K562 (cell line): ENCODE data around the gene PHKB. TPM values are rescaled to one million over a fixed set of nuclear protein-coding genes. Genes with fewer than 3 reads are reported as not detected.

Experiments
- ATAC-seq: fragments of 200-7000 bp; cut with Tn5 transposase; 3 replicates; pipeline ENCODE4 v1.9.1; 2020; ENCODE audit warnings: moderate library complexity
- BruUV-seq: library from RNA; stranded (reverse); fragments of 400-500 nt; replicated peaks from 2 replicates; lab custom pipeline; 2021; lab: Mats Ljungman, UMichigan
- CTCF ChIA-PET: fragments of 300-600 bp; formaldehyde crosslinking; extraction: SDS; loops from one replicate; lab custom pipeline; 2021; ENCODE audit warnings: low intra/inter-chr PET ratio; lab: Yijun Ruan, JAX
- POLR2A ChIA-PET: fragments of 300-600, 350-650 bp; sonication (Branson Sonifier 250); formaldehyde crosslinking; extraction: SDS; loops from one replicate; lab custom pipeline; 2021; ENCODE audit warnings: antibody characterized with exemption, inconsistent platforms; lab: Yijun Ruan, JAX
- DNase-seq, 4 experiments: peaks; one replicate each; pipeline versions ENCODE4 v3.0.0 to v3.0.0-alpha.2; 2011 to 2018; ENCODE audit warnings: low spot score in 3 of 4, mixed read lengths in 3 of 4; ENCODE audit errors: extremely low read depth in 1 of 4
- FAIRE-seq: peaks from 2 replicates; lab custom pipeline; 2011; peaks lifted over from hg19 to GRCh38; lab: Jason Lieb, UNC
- H2AFZ ChIP-seq: 2 replicates; pipeline ENCODE4 v1.6.0; 2011; ENCODE audit warnings: low read depth, low read length, control low read depth, inconsistent platforms
- H3K27ac ChIP-seq: fragments of 200-600 bp; 3 replicates; pipeline ENCODE4 v1.8.0; 2011; ENCODE audit warnings: low read depth, mild to moderate bottlenecking, control low read depth, inconsistent platforms, low read length, moderate library complexity, mixed read lengths; ENCODE audit errors: extremely low read depth
- H3K27me3 ChIP-seq, 2 experiments: fragments of 300-600 bp in 1 of 2; 2 replicates in 1 of 2; 3 replicates in 1 of 2; pipeline versions ENCODE4 v1.6.0 to v1.8.0; 2011; ENCODE audit warnings: inconsistent platforms in 2 of 2, low read length in 2 of 2, mild to moderate bottlenecking in 1 of 2, mixed read lengths in 1 of 2, moderate library complexity in 1 of 2; ENCODE audit not compliant: control insufficient read depth in 2 of 2, insufficient read depth in 2 of 2
- H3K36me3 ChIP-seq: fragments of 300-600 bp; 3 replicates; pipeline ENCODE4 v1.8.0; 2011; ENCODE audit warnings: mild to moderate bottlenecking, low read length, inconsistent platforms; ENCODE audit not compliant: control insufficient read depth, insufficient read depth
- H3K4me1 ChIP-seq, 2 experiments: fragments of 200-600 bp in 1 of 2; replicated peaks in 1 of 2; 2 replicates in 1 of 2; 3 replicates in 1 of 2; pipeline versions ENCODE4 v1.5.1 to v1.8.0; 2011; ENCODE audit warnings: inconsistent platforms in 2 of 2, low read length in 2 of 2, mild to moderate bottlenecking in 1 of 2, mixed read lengths in 1 of 2, moderate library complexity in 1 of 2; ENCODE audit not compliant: control insufficient read depth in 2 of 2, insufficient read depth in 2 of 2
- H3K4me2 ChIP-seq: 2 replicates; pipeline ENCODE4 v1.6.1; 2011; ENCODE audit warnings: low read length, control low read depth, inconsistent platforms, mixed read lengths; ENCODE audit not compliant: insufficient read depth
- H3K4me3 ChIP-seq: fragments of 200-600 bp; sonication (generic), shearing (Covaris generic); 2 replicates; pipeline ENCODE4 v1.5.1; 2016; ENCODE audit warnings: control low read depth, inconsistent platforms
- H3K79me2 ChIP-seq: fragments of 200-600 bp; 3 replicates; pipeline ENCODE4 v1.8.0; 2011; ENCODE audit warnings: low read length, inconsistent platforms; ENCODE audit not compliant: control insufficient read depth, insufficient read depth
- H3K9ac ChIP-seq, 2 experiments: 2 replicates each; pipeline versions ENCODE4 v1.6.0 to v1.6.1; 2011; ENCODE audit warnings: low read depth in 2 of 2, low read length in 2 of 2, control low read depth in 1 of 2, inconsistent platforms in 1 of 2, mild to moderate bottlenecking in 1 of 2, mixed read lengths in 1 of 2; ENCODE audit not compliant: insufficient read depth in 1 of 2
- H3K9me1 ChIP-seq: one replicate; pipeline ENCODE4 v1.6.0; 2011; ENCODE audit warnings: inconsistent platforms, mild to moderate bottlenecking, low read length, moderate library complexity; ENCODE audit not compliant: control insufficient read depth, insufficient read depth
- H3K9me3 ChIP-seq: replicated peaks from 2 replicates; pipeline ENCODE4 v1.5.1; 2011; ENCODE audit warnings: low read depth, low read length, inconsistent platforms; ENCODE audit not compliant: control insufficient read depth, insufficient read depth
- H4K20me1 ChIP-seq: replicated peaks from 2 replicates; pipeline ENCODE4 v1.6.1; 2011; ENCODE audit warnings: low read length, inconsistent platforms, mixed read lengths; ENCODE audit not compliant: control insufficient read depth, insufficient read depth
- E4F1 ChIP-seq: fragments of 250-450 bp; sonication (Bioruptor Pico); IDR thresholded peaks from 2 replicates; pipeline ENCODE4 v1.5.0; 2021; ENCODE audit warnings: mild to moderate bottlenecking, borderline replicate concordance
- HDAC1 ChIP-seq, 2 experiments: fragments of 450-650 bp; IDR thresholded peaks; 2 replicates each; pipeline ENCODE4 v1.6.1; 2016 to 2017; ENCODE audit warnings: inconsistent platforms in 1 of 2, mild to moderate bottlenecking in 1 of 2, moderate library complexity in 1 of 2
- HSF4 ChIP-seq: fragments of 250-450 bp; sonication (Bioruptor Pico); IDR thresholded peaks from 2 replicates; pipeline ENCODE4 v2.1.2; 2022; ENCODE audit warnings: mild to moderate bottlenecking, moderate library complexity, borderline replicate concordance
- KAT7 ChIP-seq: sonication (generic); formaldehyde crosslinking; IDR thresholded peaks from 2 replicates; pipeline ENCODE4 v1.8.0; 2022; ENCODE audit warnings: missing genetic modification reagents, mild to moderate bottlenecking, borderline replicate concordance
- MYBL2 ChIP-seq, 2 experiments: fragments of 450-650 bp in 1 of 2; sonication (generic) in 1 of 2; formaldehyde crosslinking in 1 of 2; IDR thresholded peaks; 2 replicates each; pipeline versions ENCODE4 v1.6.1 to v1.8.1; 2017 to 2022; ENCODE audit warnings: borderline replicate concordance in 1 of 2, inconsistent platforms in 1 of 2, low read depth in 1 of 2, mild to moderate bottlenecking in 1 of 2, missing genetic modification reagents in 1 of 2, moderate library complexity in 1 of 2
- NCOA6 ChIP-seq: fragments of 450-650 bp; IDR thresholded peaks from 2 replicates; pipeline ENCODE4 v1.6.1; 2017; ENCODE audit warnings: mild to moderate bottlenecking
- OTX1 ChIP-seq: fragments of 450-650 bp; formaldehyde crosslinking; IDR thresholded peaks from 2 replicates; pipeline ENCODE4 v1.4.0; 2022; ENCODE audit warnings: mild to moderate bottlenecking
- PYGO2 ChIP-seq: fragments of 450-650 bp; IDR thresholded peaks from 2 replicates; pipeline ENCODE4 v1.6.1; 2016; ENCODE audit warnings: mild to moderate bottlenecking, missing genetic modification characterization, moderate library complexity, missing compliant biosample characterization
- WGBS: fragments of 100-300 bp; shearing (Covaris generic); methylation state at CpG from one replicate; pipeline ENCODE4 v1.1.6; 2016; ENCODE audit warnings: low coverage, mixed read lengths; ENCODE audit not compliant: insufficient coverage; ENCODE audit errors: missing lambda C conversion rate; 5-methylcytosine and 5-hydroxymethylcytosine counted together
- in situ Hi-C: fragments of 300-500 bp; cut with MboI; formaldehyde crosslinking; loops from 4 replicates; pipeline ENCODE4 v1.15.0; 2018; ENCODE audit warnings: inconsistent platforms, mixed read lengths
- intact Hi-C: fragments of 100-400 bp; cut with micrococcal nuclease; formaldehyde crosslinking; loops from 2 replicates; pipeline ENCODE4 v1.14.2; 2022
- polyA plus RNA-seq, 8 experiments: library from polyadenylated mRNA; depleted of rRNA in 4 of 8; stranded (reverse) in 5 of 8; unstranded in 3 of 8; fragments of >200 nt; fragmentation: Nextera tagmentation in 2 of 8; fragmentation: Illumina TruSeq in 1 of 8; extraction: Ambion mirVana in 2 of 8; extraction: Trizol in 1 of 8; gene quantifications; 2 replicates each; pipeline versions ENCODE4 v1.2.1 to v1.2.3, GENCODE V29; 2011 to 2014; ENCODE audit warnings: inconsistent platforms in 1 of 8, missing spikeins in 1 of 8
- total RNA-seq, 7 experiments: library from RNA; depleted of rRNA in 6 of 7; stranded (reverse); fragments of >200 nt in 6 of 7; fragmentation: Illumina TruSeq in 2 of 7; extraction: Trizol in 2 of 7; gene quantifications; 2 replicates each; pipeline versions ENCODE4 v1.2.1 to v1.2.3, GENCODE V29; 2011 to 2021; ENCODE audit warnings: low replicate concordance in 1 of 7

Gene PHKB
- total and polyA plus RNA-seq, 9 of the 15 experiments (the other 6 are each of a cell fraction or from before 2014, with no cell fraction given) = 24.7 to 92.3 (median 67.0) TPM

- intact Hi-C loops = no loop called here
- CTCF ChIA-PET = no interaction called here
- Histone ChIP-seq H3K36me3 (peaks cover 5% of the 10 kb centered on the region; the same call in 1 of the 3 replicates), H3K9me1 (no peaks in the 10 kb centered on the region), H4K20me1 (no peaks in the 10 kb centered on the region), H2AFZ (peak overlapping the region; percentile 50), H3K27me3 (no peaks in the 10 kb centered on the region), H3K79me2 (peaks cover 23% of the 10 kb centered on the region), H3K27ac (peak overlapping the region; percentile 84), H3K4me1 (peaks cover 10 to 34% of the 10 kb centered on the region in 2 experiments; a peak in 3 of 5 replicates), H3K4me2 (peak overlapping the region; percentile 56), H3K9ac (peak overlapping the region in 1 of 2 experiments; percentile 50; a peak in 2 of 4 replicates), H3K4me3 (no peak overlapping the region), H3K9me3 (no peaks in the 10 kb centered on the region)
- peak; percentile 61 for ATAC-seq
- TF ChIP-seq OTX1 (CRISPR knock-in tag) (no peak), MYBL2 (IDR thresholded peaks at IDR 0.05; ENCODE audit: low read depth) (no peak), MYBL2 (CRISPR knock-in tag; IDR thresholded peaks at IDR 0.05; ENCODE audit: borderline replicate concordance) (no peak), NCOA6 (no peak), HSF4 (CRISPR knock-in tag) (no peak), PYGO2 (tag) (no peak), E4F1 (CRISPR knock-in tag) (no peak), KAT7 (peak; percentile 52; the same call in 1 of the 2 replicates), HDAC1 (IDR thresholded peaks at IDR 0.05) (0 out of 4 replicates have a peak, but pooled peaks of 1 of the 2 experiments have one; percentile 9)
- FAIRE-seq = no peak
- no TSS peak for BruUV-seq
- DNase-seq = peak in 1 of 4 experiments; percentile 21
- 11% methylated on average over 1 of the region's 1 CpG for WGBS
- POLR2A ChIA-PET = interaction anchor here (0.5 to 0.6 kb wide), 2 partner anchors 294 to 638 kb away, joined by 3 read pairs; no protein-coding TSS in a partner anchor
- in situ Hi-C loops = no loop called here
Measured at GRCh38 chr16:47624563-47624962, 163.4 kb downstream of the PHKB start.
